ENCODE measurements around the gene SRPX. TPM values are rescaled to one million over a fixed set of nuclear protein-coding genes. Genes with fewer than 3 reads are reported as not detected.

The SRPX gene, protein sequence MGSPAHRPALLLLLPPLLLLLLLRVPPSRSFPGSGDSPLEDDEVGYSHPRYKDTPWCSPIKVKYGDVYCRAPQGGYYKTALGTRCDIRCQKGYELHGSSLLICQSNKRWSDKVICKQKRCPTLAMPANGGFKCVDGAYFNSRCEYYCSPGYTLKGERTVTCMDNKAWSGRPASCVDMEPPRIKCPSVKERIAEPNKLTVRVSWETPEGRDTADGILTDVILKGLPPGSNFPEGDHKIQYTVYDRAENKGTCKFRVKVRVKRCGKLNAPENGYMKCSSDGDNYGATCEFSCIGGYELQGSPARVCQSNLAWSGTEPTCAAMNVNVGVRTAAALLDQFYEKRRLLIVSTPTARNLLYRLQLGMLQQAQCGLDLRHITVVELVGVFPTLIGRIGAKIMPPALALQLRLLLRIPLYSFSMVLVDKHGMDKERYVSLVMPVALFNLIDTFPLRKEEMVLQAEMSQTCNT
- total RNA-seq = 0.10 TPM

GRCh38 chrX:38220415-38221390 lies at the start of gene SRPX:
SRPX (minus strand) TSS chrX:38220871; CDS start chrX:38220792, 79 bp downstream.
- Histone ChIP-seq H3K27me3 (ENCODE audit: insufficient read depth, low read length) (peaks cover 21% of the 10 kb centered on the region), H3K9me3 (ENCODE audit: low read depth, low read length) (no peaks in the 10 kb centered on the region), H3K4me1 (ENCODE audit: insufficient read depth, low read length) (peaks cover 6% of the 10 kb centered on the region), H3K4me3 (ENCODE audit: low read length) (no peak within 1 kb of the TSS)

DNA sequence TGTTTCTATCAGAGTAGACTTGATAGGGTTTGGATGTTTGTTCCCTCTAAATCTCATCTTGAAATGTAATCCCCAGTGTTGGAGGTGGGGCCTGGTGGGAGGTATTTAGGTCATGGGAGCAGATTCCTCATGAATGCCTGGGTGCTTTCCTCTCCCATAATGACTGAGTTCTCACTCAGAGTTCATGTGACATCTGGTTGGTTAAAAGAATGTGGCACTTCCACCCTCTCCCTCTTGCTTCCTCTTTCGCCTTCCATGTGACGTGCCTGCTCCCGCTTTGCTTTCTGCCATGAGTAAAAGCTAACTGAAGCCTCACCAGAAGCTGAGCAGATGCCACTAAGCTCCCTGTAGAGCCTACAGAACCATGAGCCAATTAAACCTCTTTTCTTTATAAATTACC lies 47.3 kb upstream of the SRPX start:
- Histone ChIP-seq H3K4me3 (ENCODE audit: low read length) (no peak overlapping the region), H3K4me1 (ENCODE audit: insufficient read depth, low read length) (no peaks in the 10 kb centered on the region), H3K27me3 (ENCODE audit: insufficient read depth, low read length) (no peaks in the 10 kb centered on the region)

DNA sequence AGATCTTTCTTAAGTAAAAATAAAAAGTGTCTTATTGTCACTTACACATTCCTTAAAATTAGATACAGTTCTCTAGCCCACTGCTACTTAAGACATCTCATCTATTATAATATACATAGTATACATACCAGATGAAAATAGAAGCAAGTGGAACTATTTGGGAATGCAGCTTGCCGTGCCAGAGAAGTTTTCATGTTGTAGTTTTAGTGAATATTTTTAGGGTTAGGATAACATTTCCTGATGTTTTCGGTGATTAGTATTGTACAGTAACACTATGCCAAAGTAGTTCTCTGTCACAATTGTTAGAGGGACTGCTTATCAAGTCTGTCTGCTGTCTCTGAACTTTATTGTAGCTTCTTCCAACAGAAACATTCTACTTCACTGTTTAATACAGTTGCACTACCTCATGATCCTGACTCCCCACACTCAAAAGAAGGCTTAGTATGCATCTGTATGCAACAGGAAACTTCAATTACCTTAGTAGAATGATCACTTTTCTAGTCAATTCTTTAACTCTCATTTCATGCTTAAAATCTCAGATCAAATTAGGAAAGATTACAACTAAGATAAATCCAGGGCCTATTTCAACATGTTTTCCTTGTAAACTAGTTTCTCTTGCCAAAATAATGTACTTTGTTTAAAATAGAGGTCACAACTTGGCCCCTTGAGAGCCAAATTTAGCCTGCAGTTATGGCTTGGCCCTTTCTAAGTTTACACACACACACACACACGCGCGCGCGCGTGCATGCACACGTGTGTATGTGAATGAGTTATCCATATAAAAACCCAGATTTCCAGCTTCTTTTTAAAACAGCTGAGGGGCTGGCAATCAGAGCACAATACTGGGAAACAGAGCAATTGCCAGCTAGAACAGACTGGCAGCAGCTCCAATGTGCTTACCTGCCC lies 42.3 kb upstream of the SRPX start:
- Histone ChIP-seq H3K4me3 (ENCODE audit: low read length) (no peak overlapping the region), H3K4me1 (ENCODE audit: insufficient read depth, low read length) (no peaks in the 10 kb centered on the region), H3K9me3 (ENCODE audit: low read depth, low read length) (no peaks in the 10 kb centered on the region), H3K27me3 (ENCODE audit: insufficient read depth, low read length) (no peaks in the 10 kb centered on the region)

More for the DNA sequence above, 47.3 kb upstream of the SRPX start:
- no peaks in the 10 kb centered on the region for H3K9me3 ChIP-seq (ENCODE audit: low read depth, low read length)

DNA sequence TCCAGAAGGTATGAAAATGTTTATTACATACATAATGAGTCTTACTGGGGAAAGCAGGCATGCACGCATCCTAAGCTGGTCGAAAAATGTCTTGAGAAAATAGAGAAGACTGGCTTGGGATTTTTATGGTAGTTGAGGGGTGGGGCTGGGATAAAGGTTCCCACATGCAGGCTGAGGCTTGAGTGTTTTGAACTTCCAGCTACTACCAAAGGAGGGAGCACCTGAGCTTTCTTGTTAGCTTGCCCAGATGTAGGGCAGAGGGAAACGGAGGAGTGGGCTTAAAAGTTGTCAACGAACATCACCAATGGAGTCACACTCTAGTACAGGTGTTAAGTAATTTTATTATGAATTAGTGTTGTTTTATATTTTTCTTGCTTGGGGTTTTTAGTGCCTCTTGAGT lies 39.6 kb upstream of the SRPX start:
- H3K27me3 ChIP-seq (ENCODE audit: insufficient read depth, low read length) = no peaks in the 10 kb centered on the region
- no peaks in the 10 kb centered on the region for H3K4me1 ChIP-seq (ENCODE audit: insufficient read depth, low read length)
- no peak overlapping the region for H3K4me3 ChIP-seq (ENCODE audit: low read length)
- H3K9me3 ChIP-seq (ENCODE audit: low read depth, low read length) = no peaks in the 10 kb centered on the region

GRCh38 chrX:38256019-38256418 lies 35.3 kb upstream of the SRPX start:
- Histone ChIP-seq H3K4me1 (ENCODE audit: insufficient read depth, low read length) (no peaks in the 10 kb centered on the region), H3K9me3 (ENCODE audit: low read depth, low read length) (no peaks in the 10 kb centered on the region), H3K27me3 (ENCODE audit: insufficient read depth, low read length) (no peaks in the 10 kb centered on the region), H3K4me3 (ENCODE audit: low read length) (no peak overlapping the region)

GRCh38 chrX:38249965-38250364 lies 29.3 kb upstream of the SRPX start:
- Histone ChIP-seq H3K9me3 (ENCODE audit: low read depth, low read length) (no peaks in the 10 kb centered on the region), H3K27me3 (ENCODE audit: insufficient read depth, low read length) (no peaks in the 10 kb centered on the region), H3K4me1 (ENCODE audit: insufficient read depth, low read length) (no peaks in the 10 kb centered on the region), H3K4me3 (ENCODE audit: low read length) (no peak overlapping the region)

DNA sequence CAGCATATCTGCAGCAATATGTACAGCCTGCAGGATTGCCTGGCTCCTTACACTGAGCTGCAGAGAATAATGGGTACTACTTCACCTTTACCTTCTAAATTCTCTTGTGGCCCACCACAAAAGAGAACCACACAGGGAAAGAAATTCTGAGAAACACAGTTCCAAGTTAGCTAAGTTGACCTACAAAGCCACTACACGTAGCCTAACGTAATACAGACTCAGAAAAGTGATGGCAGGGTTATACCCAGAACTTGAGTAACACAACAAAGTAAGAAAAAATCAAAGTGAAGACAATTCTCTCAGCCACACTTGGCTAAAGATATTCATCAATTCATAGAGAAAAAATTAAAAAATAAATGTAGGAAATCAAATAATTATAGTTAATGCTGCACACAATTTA lies 26.4 kb upstream of the SRPX start:
- H3K9me3 ChIP-seq (ENCODE audit: low read depth, low read length) = no peaks in the 10 kb centered on the region
- H3K4me1 ChIP-seq (ENCODE audit: insufficient read depth, low read length) = no peaks in the 10 kb centered on the region
- no peak overlapping the region for H3K4me3 ChIP-seq (ENCODE audit: low read length)
- H3K27me3 ChIP-seq (ENCODE audit: insufficient read depth, low read length) = no peaks in the 10 kb centered on the region

DNA sequence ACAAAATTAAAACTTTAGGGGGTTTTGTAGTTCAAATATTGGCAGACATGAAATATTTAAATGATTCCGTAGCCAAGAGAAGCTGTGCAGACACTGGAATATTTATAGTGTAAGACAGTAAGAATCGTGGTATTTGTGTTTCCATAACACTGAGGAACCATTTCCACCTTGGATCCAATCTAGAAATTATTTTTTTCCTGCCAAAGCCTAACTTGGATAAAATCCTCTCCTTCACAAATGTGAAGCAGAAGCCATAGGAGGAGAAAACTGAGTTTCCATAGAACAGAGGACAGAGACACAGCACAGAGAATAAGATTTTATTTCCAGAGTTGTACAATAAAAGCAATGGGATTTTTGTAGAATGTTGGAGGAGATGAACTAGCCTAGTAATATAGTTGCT lies 19.9 kb upstream of the SRPX start:
- H3K9me3 ChIP-seq (ENCODE audit: low read depth, low read length) = no peaks in the 10 kb centered on the region
- no peaks in the 10 kb centered on the region for H3K4me1 ChIP-seq (ENCODE audit: insufficient read depth, low read length)
- H3K4me3 ChIP-seq (ENCODE audit: low read length) = no peak overlapping the region
- H3K27me3 ChIP-seq (ENCODE audit: insufficient read depth, low read length) = no peaks in the 10 kb centered on the region

GRCh38 chrX:38236901-38237615 lies 16.4 kb upstream of the SRPX start:
- Histone ChIP-seq H3K4me1 (ENCODE audit: insufficient read depth, low read length) (no peaks in the 10 kb centered on the region), H3K27me3 (ENCODE audit: insufficient read depth, low read length) (no peaks in the 10 kb centered on the region), H3K9me3 (ENCODE audit: low read depth, low read length) (no peaks in the 10 kb centered on the region), H3K4me3 (ENCODE audit: low read length) (no peak overlapping the region)

GRCh38 chrX:38233891-38234667 lies 13.4 kb upstream of the SRPX start:
- Histone ChIP-seq H3K27me3 (ENCODE audit: insufficient read depth, low read length) (no peaks in the 10 kb centered on the region), H3K9me3 (ENCODE audit: low read depth, low read length) (no peaks in the 10 kb centered on the region)

GRCh38 chrX:38232079-38232686 lies 11.5 kb upstream of the SRPX start:
- no peaks in the 10 kb centered on the region for H3K4me1 ChIP-seq (ENCODE audit: insufficient read depth, low read length)
- H3K9me3 ChIP-seq (ENCODE audit: low read depth, low read length) = no peaks in the 10 kb centered on the region
- H3K4me3 ChIP-seq (ENCODE audit: low read length) = no peak overlapping the region
- H3K27me3 ChIP-seq (ENCODE audit: insufficient read depth, low read length) = no peaks in the 10 kb centered on the region

More at GRCh38 chrX:38233891-38234667, 13.4 kb upstream of the SRPX start:
- H3K4me3 ChIP-seq (ENCODE audit: low read length) = no peak overlapping the region
- H3K4me1 ChIP-seq (ENCODE audit: insufficient read depth, low read length) = no peaks in the 10 kb centered on the region

DNA sequence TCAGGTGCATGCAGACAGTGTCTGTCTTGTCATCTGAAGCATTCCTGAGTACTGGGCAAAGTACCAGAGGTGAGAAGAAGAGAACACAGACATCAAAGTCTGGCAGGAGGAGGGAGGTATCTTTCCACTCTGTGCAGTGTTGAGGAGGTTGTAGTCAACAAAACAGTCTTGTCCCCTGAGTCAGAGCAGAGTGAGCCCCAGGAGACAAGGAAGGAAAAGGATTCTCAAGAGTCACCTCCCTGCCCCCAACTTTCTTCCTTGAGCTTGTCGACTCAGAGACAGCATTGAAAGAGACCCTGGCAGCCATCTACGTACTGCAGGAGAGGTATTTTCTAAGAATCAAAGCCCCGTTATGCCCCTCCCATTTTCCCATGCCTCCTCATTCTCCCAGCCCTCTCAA lies 4.4 kb upstream of the SRPX start:
- no peak overlapping the region for H3K4me3 ChIP-seq (ENCODE audit: low read length)
- H3K27me3 ChIP-seq (ENCODE audit: insufficient read depth, low read length) = peaks cover 8% of the 10 kb centered on the region
- H3K4me1 ChIP-seq (ENCODE audit: insufficient read depth, low read length) = peaks cover 4% of the 10 kb centered on the region
- H3K9me3 ChIP-seq (ENCODE audit: low read depth, low read length) = no peaks in the 10 kb centered on the region

- Histone ChIP-seq H3K4me1 (ENCODE audit: insufficient read depth, low read length) (peaks cover 6% of the 10 kb centered on the region), H3K9me3 (ENCODE audit: low read depth, low read length) (no peaks in the 10 kb centered on the region), H3K4me3 (ENCODE audit: low read length) (no peak overlapping the region), H3K27me3 (ENCODE audit: insufficient read depth, low read length) (peaks cover 15% of the 10 kb centered on the region)
Observed at GRCh38 chrX:38224160-38224559, 3.5 kb upstream of the SRPX start.
